Tongue (tissue), 2 donors: ENCODE data around the gene KRT34. TPM values are rescaled to one million over a fixed set of nuclear protein-coding genes. Genes with fewer than 3 reads are reported as not detected.
A peak's percentile ranks its signal among the peaks of the same experiment; 100 is the strongest.
"Not testable (repeated sequence)": the region's sequence is repeated elsewhere in the genome, so short reads cannot be mapped to it uniquely, and the experiment has no call there.

ENCODE experiments used
- DNase-seq: peaks from one replicate; pipeline ENCODE4 v3.0.0-alpha.2; 2015
- total RNA-seq: library from RNA; depleted of rRNA; stranded (reverse); fragments of >200 nt; gene quantifications from one replicate; pipeline ENCODE4 v1.2.3, GENCODE V29; 2014

Gene KRT34
- total RNA-seq: 0.51 TPM

DNA sequence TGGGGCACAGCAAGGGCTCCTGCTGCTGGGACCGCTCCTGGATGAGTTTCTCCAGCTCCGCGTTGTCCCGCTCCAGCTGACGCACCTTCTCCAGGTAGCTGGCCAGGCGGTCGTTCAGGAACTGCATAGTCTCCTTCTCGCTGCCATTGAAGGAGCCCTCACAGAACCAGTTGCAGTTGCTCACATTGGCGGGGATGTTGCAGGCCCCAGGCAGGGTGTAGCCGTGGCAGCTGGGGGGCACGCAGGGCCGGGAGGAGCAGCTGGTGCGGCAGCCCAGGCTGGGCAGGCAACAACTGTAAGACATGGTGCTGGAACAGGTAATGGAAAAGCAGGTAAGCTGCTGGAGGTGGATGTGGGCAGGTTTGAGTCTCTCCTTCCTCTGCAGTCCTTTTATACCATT, at the start of gene KRT34:
Gene KRT34 (minus strand): TSS at position 364 of the 400 bp plus-strand sequence. CDS start 60 bp downstream, at position 304.
- not testable (repeated sequence) for DNase-seq

DNA sequence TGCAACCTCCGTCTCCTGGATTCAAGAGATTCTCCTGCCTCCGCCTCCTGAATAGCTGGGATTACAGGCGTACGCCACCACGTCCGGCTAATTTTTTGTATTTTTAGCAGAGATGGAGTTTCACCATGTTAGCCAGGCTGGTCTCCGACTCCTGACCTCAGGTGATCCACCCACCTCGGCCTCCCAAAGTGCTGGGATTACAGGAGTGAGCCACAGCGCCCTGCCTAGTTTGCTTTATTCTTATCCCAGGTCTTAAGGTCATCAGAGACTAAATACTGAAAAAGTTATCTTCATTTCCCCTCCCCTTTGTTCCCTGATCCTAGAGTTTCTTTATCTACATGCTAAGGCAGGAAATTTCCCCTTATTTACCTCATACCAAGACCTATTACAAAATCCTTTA, 48.3 kb upstream of the KRT34 start:
- not testable (repeated sequence) for DNase-seq

DNA sequence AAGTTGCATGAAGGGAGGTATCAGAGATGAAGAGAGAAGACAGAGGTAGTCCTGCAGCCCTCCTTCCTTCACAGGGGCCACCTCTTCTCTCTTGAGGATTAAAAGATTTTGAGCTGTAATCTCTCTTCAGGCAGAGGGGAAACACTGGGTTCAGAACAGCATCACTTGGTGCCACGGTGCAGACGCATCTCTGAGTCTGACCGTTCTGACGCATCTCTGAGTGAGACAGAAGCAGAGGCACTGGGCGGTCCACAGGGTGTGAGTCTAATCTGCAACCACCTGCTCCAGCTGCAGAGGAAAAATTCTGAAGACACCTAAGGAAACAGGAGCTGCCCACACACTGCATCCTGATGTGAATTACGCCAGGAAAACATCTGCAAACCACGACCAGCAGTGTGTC, 47.6 kb upstream of the KRT34 start:
- no peak for DNase-seq

DNA sequence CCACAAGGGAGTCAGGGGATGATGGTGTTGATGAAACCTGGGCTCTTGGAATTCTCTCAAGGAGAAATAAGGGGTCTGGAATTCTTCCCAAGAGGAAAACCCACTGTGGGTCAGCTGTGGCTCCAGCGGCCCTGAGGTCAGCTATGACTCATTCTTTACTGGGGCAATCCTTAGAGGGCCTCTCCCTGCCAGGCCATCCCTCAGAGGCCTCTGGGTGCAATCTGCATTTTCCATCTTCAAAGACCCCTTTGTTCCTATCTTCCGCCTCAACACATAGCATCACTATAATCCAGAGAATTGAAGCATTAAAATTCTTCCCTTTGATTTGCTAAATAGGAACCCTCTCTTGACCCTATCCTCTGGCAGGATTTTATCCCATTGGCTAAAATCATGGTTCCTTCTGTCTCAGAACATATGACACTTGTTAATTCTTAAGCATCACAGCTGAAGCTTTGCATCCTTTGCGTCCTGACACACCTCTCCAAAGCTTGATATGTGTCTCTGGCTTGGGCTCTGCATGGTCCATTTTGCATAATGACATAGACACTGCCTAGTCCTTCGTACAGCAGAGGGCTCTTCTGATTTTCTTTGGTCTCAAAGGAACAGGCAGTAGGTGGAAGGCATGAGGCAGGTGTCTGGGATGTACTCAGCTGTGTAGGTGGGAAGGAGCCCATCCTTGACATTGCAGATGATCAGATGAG, 46.6 kb upstream of the KRT34 start:
- no peak for DNase-seq

DNA sequence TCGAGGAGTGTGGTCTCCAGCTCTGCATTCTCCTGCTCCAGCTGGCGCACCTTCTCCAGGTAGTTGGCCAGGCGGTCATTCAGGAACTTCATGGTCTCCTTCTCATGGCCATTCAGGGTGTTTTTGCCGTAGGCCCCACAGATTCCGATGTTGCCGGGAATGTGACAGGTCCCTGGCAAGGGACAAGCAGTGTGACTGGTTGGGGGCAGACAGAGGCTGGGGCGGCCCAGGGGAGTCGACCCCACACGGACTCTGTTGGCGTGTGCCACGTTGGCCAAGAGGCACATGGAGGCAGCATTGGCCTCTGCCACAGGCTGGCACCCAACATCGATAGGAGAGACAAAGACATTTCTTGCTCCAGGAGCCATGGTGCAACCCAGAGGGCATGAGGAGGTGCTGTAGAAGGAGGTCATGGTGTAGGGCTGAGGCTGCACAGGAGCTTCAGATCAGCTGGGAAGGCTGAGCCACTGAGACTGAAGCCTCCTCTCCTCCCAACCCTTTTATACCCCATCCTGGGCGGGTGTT, 42.1 kb upstream of the KRT34 start, which contains the start of gene KRT37:
Gene KRT37 (minus strand): TSS at position 475 of the 525 bp plus-strand sequence. CDS start 62 bp downstream, at position 413.
- DNase-seq: no peak

DNA sequence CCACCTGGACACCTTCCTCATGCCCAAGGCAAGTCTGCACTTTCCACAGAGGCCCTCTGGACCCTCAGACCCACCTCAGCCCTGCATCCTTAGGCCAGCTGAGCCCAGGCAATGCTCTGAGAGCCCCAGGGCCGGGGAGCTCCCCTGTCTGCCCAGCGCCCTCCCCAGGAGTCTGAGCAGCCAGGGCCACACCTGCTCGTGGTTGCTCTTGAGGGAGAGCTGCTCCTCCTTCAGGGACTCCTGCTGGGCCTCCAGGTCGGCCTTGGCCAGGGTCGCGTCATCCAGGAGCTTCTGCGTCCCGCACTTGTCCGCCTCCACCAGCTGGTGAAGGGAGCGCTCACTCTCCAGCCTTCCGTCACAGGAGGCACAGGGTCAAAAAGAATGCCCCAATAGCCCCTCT, 40.5 kb upstream of the KRT34 start:
- not testable (repeated sequence) for DNase-seq

DNA sequence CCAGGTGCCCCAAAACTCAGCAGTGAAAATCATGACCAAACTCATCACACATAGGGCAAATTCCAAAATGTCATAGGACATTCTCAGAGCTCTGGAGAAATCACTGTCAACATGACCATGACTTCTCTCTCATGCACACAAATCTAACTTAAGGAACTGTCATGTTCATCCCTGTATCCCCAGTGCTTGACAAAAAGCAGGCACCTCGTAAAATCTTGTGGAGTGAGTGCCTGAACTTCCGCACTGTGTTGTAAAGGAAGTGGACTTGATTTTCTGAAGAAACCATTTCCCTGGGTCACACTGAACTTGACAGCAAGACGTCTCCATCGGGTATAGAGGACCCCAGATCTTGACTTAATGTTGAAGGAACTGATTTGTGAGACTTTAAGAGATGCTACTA, 39.5 kb upstream of the KRT34 start:
- DNase-seq: no peak

DNA sequence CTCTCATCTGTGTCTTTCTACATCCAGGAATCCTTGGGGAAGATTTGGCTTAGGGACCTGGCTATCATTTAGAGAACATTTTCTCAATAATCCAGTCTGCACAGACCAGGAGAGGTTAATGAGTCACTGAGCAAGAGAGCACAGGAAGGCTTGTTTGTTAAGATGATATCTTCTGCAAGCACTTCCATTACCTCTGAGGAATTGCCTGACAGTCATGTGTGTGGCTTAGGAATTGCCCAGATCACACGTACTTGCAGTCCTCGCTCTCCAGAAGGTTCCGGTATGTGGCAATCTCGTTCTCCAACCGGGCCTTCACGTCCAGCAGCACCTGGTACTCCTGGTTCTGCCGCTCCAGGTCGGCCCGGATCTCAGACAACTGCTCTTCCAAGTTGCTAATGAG, 39.0 kb upstream of the KRT34 start:
- no peak for DNase-seq

DNA sequence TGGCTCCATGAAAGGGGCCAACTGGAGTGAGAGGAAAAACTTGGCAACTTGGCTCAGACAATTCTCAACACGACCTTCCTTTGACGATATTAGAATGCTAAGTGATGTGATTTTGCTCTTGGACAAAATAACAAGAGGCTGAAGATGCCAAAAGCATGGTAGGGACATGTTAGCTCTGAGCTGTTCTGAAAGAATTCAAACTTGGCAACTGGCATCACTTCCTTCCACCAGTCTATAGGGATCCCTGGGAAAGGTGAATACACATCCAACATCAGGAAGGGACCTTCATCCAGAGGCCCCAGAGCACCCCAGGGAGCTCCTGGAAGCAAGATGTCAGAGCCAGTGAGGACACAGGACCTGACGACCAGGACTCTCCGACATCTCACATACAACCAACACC, 38.0 kb upstream of the KRT34 start:
- DNase-seq: no peak

DNA sequence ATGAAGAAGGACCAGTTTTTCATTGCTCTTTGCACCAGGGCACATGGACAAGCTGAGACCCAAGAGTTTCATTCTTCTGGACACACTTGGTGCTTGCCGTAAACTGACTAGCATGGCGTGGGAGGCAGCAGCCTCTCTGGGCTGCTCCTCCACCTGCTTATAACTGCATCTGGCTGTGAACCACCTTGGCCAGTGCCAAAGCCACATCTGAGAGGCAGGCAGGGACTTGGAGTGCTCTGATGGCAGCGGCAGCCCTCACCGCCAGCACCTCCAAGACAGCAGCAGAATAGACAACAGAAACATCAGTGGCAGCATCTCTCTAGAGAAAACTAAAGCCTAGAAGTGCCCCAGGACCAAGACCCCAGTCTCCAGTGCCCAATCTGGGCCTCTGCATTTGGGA, 37.6 kb upstream of the KRT34 start:
- DNase-seq: no peak

DNA sequence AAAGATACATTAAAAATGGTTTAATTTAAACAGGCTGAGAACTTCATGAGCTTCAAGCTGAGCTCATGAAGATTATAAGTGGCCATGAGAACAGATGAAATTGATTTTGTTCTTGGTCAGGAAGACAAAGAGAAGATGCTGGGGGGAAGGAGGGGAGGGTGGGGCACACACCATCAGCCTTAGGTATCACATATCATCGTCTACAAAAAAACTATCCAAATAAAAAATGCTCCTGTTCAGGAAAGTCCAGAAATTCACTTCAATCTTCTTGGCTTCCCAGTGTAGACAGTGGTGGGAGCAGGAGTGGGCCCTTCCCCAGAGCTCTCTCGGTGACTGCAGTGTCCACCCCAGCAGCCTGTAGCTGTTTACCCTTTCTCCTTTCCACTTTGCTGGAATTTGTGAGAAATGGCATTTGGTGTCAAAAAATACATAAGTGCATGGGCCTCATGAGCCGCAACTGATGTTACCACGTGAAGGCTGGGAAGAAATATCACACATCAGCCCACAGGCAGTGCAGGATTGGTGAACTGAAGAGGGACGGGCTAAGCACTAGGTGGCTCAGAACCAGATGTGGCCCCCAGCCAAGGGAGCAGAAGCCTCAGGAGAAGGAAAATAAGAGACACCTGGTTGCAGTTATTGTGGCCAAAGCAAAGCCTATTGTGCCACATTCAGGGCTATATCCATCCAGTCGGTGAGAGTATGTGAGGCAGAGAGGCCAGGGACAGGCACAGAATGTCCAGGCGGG, 36.2 kb upstream of the KRT34 start:
- DNase-seq: no peak

DNA sequence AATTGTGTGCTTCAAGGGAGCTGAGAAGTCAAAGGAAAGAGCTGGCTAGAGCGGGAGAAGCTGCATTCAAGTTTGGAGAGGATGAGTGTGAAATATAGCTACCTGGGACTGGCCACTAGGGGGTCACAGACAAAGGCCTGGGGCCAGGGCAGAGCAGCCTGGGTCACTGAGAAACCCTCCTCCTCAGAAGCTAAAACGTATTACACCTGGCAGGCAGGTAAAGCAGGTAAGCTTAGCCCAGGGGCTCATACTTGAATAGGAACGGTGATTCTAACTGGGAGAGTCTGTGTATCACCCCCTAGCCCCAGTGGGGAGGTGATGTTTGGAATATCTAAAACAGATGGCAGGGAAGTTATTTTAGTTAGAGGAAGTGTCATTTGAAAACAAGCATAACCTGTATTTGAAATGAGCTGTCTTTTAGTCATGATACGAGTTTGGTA, 35.5 kb upstream of the KRT34 start:
- DNase-seq: peak; percentile 34

DNA sequence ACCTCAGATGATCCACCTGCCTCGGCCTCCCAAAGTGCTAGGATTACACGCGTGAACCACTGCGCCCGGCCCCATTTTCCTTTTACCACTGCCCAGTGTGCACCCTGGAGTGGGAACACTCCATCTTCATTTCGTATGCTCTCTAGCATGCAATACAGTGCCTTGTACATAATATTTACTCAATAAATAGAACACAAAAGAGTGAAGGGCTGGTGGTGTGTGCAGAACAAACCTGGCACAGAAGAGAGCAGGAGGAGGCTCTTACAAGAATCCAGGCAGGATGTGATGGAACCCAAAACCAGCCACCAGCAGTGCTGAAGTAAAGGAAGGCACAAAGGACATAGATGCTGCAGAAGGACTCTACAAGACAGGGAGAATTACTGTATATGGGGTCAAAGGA, 35.0 kb upstream of the KRT34 start:
- DNase-seq: no peak

DNA sequence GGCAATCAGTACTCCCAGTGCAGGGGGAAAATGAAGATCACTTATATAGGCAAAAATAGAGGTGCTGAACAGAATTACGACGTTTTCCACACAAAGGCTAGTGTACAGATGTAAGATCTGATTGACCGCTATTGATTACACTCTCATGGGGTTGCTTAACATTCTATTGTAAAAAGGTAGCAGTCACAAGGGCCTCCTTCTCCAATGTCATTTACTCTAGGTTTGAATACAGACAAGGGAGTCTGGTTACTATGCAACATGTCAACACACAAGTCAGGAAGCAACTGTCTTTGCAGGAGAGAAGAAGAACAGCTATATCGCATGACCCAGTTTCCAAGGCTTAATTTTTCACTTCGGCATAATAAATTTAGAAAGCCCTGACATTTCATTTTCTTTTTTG, 34.4 kb upstream of the KRT34 start:
- peak; percentile 52 for DNase-seq

DNA sequence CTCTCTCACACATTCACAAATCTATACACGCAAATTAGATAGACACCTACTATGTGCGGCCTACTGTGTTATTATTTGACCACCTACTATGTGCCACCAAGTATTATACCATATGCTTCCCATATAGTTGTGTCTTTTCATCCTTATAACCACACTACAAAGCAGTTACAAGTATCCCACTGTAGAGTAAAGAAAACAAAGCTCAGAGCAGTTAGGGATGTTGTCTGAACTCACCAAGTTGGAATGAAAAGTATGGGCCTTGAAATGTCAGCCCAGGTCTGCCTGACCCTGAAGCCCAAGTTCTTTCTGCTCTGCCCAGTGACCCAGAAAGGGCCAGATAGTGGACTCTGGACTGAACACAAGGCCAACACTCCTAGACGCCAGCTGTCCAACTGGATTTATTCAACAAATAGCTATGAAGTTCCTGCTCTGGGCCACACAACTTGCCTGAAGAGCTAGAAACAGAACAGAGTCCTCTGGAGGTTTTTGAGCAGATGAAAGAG, 33.8 kb upstream of the KRT34 start:
- DNase-seq: no peak

DNA sequence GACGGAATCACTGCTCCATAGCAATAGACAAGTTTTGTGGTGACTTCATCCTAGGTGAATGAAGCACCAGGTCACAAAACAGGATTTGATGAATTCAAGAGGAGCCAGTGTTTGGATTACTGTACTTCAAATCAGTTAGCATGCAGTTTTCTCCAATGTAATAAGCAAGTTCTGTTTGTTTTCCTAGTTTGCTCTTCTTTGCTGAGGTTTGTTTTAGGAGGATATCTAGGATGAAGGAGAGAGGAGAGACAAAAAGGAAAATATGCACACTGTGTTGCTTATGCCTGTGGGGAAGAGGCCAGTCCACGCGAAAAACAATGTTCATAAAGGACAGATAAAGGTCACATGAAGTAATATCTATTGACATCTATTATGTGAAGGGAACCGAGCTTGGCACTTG, 33.3 kb upstream of the KRT34 start:
- no peak for DNase-seq

DNA sequence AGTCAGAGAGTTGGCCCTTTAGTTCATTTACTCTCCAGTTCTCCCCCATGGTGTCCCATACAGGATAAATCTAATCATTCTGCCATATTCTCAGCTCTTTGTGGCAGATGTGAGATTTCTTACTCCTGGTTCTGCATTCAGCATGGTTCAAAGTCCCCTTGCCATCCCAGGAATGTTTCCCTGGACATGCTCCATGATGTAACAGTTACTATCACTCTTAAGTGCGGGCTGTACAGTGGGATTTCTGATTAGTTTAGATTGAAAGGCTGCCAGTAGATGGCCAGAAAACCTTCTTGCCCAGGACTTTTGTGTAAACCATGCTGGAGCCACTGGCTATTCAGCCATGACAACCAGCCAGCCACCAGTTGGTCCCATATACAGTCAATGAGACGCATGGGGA, 31.9 kb upstream of the KRT34 start:
- no peak for DNase-seq

DNA sequence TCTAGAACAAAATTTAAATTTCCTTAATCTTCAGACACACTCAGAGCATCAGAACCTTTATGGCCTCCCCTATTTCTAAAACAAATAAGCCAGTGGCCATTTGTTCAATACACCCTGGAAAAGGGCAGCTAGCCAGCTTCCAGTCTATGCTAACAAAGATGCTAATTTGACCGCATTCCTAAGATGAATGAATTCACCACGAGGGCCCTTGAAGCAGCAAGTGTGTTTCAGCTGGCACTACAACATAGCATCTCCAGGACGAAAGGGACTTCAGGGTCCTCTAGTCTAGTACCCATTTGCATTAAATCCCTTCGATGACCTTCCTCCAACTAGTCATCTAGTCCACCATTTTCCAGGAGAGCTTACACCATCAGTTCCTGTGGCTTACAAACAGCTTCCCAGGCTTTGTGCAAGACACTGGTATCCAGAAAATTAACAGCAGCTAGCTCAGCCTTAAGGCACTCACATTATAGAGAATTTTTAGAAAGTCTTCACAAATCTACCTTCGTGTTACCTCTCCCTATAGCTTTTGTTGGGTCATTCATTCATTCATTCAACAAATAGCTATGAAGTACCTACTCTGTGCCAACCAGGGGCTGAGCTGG, 31.3 kb upstream of the KRT34 start:
- no peak for DNase-seq

DNA sequence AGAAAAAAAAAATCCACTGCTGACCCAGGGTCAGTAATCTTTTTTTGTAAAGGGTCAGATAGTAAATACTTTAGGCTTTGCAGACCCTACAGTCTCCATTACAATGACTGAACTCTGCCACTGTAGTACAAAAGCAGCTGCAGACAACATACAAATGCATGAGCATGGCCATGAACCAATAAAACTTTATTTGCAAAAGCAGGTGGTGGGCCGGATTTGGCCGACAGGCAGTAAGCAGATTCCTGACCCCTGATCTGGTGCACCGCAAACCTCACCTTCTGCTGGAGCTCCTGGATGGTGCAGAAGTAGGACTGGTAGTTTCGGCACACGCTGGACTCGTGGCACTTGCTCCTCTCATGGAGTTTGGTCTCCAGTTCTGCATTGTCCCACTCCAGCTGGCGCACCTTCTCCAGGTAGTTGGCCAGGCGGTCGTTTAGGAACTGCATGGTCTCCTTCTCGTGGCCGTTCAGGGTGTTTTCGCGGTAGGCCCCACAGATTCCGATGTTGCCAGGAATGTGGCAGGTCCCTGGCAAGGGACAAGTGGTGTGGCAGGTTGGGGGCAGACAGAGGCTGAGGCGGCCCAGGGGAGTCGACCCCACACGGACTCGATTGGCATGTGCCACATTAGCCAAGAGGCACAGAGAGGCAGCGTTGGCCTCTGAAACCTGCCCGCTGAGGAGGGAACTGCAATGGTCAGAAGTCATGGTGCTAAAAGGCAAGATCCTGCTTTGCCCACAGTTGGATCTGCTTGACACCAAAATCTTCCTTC, 29.1 kb upstream of the KRT34 start:
- no peak for DNase-seq

DNA sequence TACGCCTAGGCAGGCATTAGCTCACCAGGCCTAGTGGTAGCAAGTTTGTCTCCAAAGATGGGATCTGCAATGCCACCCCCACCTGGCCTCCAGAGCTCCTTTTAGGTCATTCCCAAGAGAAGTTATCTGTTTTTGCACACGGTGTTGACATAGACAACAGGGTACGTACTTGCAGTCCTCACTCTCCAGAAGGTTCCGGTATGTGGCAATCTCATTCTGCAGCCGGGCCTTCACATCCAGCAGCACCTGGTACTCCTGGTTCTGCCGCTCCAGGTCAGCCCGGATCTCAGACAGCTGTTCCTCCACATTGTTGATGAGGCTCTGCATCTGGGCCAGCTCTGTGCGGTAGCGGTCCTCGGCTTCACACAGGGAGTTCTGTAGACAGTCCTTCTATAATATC, 25.1 kb upstream of the KRT34 start:
- no peak for DNase-seq

DNA sequence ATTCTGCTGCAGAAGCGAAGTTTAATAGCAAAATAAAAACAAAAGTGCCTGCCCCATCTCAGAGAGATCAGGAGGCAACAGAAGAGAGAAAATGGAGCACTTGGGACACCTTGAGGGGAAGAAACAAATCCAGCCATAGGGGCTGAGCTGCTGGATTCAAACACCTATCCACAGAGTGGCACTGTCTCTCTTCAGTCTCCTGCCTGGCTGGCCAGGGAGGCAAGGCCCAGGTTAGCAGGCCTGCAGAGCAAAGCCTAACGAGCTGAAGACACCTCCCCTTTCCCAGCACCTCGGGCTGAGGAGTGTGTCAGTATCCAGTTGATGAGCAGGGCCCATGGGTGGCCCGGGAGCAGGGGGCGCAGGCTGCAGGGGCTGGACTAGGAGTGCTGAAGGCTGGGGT, 24.1 kb upstream of the KRT34 start:
- no peak for DNase-seq

DNA sequence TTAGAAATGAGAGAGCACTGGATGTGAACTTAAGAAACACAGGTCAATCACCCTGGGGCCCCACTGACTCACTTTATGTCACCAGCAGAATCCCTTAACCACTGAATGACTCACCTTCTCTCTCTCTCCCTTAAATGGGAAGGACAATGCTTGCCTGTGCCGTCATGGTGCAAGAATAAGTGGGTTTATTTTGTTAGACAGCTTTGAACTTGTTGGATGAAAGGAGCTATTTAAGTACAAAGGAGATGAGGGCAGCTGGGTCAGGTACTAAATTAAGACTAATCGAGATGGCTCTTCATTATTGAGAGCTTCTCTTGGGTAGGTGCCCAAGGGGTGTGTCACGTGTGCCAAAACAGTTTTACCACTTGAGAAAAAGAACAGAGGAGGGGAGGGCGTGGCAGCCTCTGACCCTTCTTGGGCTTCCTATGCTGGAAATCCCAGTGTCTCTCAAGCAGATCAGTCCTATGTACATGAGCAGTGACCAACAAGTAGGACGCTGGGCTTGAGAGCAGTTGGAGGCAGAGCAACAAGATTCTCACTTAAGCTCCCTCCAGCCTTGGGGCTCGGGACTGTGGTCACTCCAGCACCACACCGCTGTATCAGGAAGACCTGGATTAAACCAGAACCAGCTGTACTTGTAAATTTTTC, 22.0 kb upstream of the KRT34 start:
- peak; percentile 44 for DNase-seq
